VCaP (cell line): ENCODE data around the gene CTCF.

Experiments
- H3K27ac ChIP-seq: fragments of 450-650 bp; 2 replicates; pipeline ENCODE4 v1.5.1; 2017
- TF ChIP-seq, protein P1 (sequence below): fragments of 450-650 bp; conservative IDR thresholded peaks from 2 replicates; pipeline ENCODE4 v1.5.1; 2017; ENCODE audit warnings: mild to moderate bottlenecking, moderate library complexity

Gene CTCF

DNA sequence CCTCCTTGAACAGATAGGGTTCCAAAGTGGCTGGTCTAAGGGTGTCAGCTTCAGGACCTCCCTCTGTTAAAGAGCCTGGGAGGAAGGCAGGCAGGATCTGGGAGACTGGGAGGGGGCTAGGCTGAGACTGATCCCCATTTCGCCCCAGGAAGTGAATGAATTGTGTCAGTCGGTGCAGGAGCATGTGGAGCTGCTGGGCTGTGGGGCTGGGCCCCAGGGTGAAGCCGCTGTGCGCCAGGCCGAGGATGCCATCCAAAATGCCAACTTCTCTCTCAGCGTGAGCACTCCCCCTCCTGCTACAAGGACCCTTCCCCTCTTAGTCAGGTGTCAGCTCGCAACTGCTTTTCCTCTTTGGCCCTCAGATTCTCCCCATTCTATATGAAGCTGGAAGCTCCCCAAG lies 88.7 kb downstream of the CTCF start:
- H3K27ac ChIP-seq: no peak overlapping the region
- TF ChIP-seq, protein P1, sequence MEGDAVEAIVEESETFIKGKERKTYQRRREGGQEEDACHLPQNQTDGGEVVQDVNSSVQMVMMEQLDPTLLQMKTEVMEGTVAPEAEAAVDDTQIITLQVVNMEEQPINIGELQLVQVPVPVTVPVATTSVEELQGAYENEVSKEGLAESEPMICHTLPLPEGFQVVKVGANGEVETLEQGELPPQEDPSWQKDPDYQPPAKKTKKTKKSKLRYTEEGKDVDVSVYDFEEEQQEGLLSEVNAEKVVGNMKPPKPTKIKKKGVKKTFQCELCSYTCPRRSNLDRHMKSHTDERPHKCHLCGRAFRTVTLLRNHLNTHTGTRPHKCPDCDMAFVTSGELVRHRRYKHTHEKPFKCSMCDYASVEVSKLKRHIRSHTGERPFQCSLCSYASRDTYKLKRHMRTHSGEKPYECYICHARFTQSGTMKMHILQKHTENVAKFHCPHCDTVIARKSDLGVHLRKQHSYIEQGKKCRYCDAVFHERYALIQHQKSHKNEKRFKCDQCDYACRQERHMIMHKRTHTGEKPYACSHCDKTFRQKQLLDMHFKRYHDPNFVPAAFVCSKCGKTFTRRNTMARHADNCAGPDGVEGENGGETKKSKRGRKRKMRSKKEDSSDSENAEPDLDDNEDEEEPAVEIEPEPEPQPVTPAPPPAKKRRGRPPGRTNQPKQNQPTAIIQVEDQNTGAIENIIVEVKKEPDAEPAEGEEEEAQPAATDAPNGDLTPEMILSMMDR: no peak

DNA sequence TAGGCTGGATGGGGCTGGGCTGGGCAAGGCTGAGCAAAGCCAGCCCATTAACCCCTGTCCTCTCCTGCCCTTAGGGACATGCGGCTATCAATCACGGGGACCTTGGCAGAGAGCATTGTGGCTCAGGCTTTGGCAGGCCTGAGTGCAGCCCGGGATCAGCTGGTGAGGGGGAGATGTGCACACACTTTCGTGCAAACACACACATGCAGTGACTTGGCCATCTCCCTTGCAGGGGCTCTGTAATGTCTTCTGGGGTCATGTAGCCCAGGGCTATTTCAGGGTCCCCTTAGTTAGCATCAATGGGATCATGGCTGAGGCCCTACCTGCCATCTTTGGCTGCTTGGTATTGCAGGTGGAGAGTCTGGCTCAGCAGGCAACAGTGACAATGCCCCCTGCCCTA lies 89.5 kb downstream of the CTCF start:
- TF ChIP-seq, protein P1: no peak
- H3K27ac ChIP-seq: no peak overlapping the region

GRCh38 chr16:67652578-67653127 lies 90.3 kb downstream of the CTCF start:
- TF ChIP-seq, protein P1: no peak
- peak overlapping the region; percentile 73 for H3K27ac ChIP-seq

DNA sequence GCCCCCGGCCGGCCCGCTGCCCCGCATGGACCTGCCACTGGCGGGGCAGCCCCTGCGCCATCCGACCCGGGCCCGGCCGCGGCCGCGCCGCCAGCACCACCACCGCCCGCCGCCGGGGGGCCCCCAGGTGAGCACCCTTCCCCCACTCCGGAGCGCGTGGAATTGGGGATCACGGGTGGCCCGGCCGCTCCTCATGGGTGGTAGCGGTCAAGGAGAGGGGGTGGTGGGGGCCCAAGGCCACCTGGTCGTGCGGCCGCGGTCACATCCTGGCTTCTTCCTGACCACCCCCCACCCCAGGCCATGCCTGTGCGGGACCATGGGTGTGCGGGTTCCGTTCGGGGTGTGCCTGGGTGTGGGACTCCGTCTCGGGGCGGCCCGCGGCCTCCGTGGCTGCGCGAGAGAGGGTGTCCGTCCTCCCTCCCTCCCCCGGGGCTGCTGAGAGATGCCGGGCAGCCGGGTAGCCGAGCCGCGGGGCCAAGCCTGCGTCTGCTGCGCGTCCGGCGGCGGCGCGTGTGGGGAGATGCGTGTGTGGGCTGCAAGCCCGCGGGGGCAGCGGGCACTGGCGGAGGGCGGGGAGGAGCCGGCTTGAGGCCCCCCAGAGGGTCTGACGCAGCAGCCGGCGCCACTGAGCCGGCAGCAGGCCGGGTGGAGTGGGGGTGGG lies 90.9 kb downstream of the CTCF start:
- TF ChIP-seq, protein P1: peak; percentile 57
- H3K27ac ChIP-seq: peak overlapping the region; percentile 73

- peak overlapping the region; percentile 73; the same call in 1 of the 2 replicates for H3K27ac ChIP-seq
Measured at GRCh38 chr16:67653789-67654402, 91.6 kb downstream of the CTCF start.

GRCh38 chr16:67654403-67654911 lies 92.1 kb downstream of the CTCF start:
- TF ChIP-seq, protein P1: no peak
- peak overlapping the region; percentile 73; the same call in 1 of the 2 replicates for H3K27ac ChIP-seq

More at GRCh38 chr16:67653789-67654402, 91.6 kb downstream of the CTCF start:
- TF ChIP-seq, protein P1: no peak

DNA sequence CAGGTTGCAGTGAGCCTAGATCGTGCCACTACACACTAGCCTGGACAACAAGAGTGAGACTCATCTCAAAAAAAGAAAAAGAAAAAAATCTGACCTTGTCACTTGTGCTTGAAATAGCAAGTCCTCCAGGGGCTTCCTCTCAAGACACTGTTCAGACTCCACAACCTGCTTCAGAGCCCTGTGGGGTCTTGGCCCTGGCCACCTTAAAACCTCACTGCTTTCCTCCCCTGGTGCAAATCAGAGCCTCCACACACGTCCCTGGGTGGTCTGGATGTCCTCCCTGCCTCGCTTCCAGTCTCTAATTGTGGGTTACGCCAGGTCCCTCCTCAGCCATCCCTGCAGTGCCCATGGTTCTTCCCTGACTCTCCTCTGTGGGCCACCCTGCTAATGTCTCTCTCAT lies 93.0 kb downstream of the CTCF start:
- TF ChIP-seq, protein P1: no peak

More for the DNA sequence above, 93.0 kb downstream of the CTCF start:
- no peak overlapping the region for H3K27ac ChIP-seq
